Hepatocyte (in vitro differentiated cells): ENCODE measurements around the gene TEN1.

Experiments used
- EZH2 ChIP-seq: fragments of 200-600 bp; sonication (generic); IDR thresholded peaks from 2 replicates; pipeline ENCODE4 v1.6.1; 2016; ENCODE audit warnings: antibody characterized with exemption, mild to moderate bottlenecking, borderline replicate concordance
- EZH2phosphoT487 ChIP-seq: fragments of 200-600 bp; sonication (generic); IDR thresholded peaks from one replicate; pipeline ENCODE4 v1.6.1; 2018; ENCODE audit warnings: antibody characterized with exemption, mild to moderate bottlenecking, low read depth, moderate library complexity; ENCODE audit not compliant: unreplicated experiment, severe bottlenecking
- TF ChIP-seq, protein P1 (sequence below): fragments of 200-600 bp; sonication (generic); IDR thresholded peaks from 2 replicates; pipeline ENCODE4 v1.5.1; 2016; ENCODE audit warnings: antibody characterized with exemption, mild to moderate bottlenecking; ENCODE audit not compliant: poor library complexity

DNA sequence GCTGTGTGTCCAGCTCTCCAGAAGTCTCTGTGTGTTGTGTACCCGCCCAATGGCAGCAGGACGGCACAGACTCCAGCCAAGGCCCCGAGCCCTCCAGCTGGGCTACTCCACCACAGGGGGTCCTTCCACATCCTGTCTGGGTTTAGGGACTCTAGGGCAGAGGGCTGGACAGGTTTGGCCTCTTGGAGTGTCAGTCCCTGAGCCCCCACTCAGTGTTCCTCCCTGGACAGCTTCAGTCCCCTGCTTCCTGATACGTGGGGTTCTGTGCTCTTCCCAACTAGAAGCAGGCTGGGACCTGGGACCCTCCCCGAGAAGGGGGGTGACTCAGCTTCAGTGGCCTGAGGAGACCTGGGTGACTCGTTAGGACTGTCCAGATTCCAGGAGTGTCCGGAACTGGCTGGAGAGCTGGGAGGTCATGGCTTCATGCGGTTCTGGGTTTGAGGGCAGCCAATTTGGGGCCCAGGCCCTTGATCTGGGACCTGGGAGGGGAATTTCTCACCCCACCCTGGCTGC is 25.8 kb downstream of the TEN1 start:
- TF ChIP-seq, protein P1, sequence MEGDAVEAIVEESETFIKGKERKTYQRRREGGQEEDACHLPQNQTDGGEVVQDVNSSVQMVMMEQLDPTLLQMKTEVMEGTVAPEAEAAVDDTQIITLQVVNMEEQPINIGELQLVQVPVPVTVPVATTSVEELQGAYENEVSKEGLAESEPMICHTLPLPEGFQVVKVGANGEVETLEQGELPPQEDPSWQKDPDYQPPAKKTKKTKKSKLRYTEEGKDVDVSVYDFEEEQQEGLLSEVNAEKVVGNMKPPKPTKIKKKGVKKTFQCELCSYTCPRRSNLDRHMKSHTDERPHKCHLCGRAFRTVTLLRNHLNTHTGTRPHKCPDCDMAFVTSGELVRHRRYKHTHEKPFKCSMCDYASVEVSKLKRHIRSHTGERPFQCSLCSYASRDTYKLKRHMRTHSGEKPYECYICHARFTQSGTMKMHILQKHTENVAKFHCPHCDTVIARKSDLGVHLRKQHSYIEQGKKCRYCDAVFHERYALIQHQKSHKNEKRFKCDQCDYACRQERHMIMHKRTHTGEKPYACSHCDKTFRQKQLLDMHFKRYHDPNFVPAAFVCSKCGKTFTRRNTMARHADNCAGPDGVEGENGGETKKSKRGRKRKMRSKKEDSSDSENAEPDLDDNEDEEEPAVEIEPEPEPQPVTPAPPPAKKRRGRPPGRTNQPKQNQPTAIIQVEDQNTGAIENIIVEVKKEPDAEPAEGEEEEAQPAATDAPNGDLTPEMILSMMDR, result no peak
- TF ChIP-seq EZH2phosphoT487 (no peak), EZH2 (no peak)
